Activated naive CD4-positive, alpha-beta T cell treated with anti-CD3 and anti-CD28 coated beads, Interleukin-2, amount 50 U/mL, for 72 hours (primary cell): Measurements from ENCODE around the gene APBB1IP. TPM values are rescaled to one million over a fixed set of nuclear protein-coding genes. Genes with fewer than 3 reads are reported as not detected.
"Not testable (repeated sequence)": the region's sequence is repeated elsewhere in the genome, so short reads cannot be mapped to it uniquely, and the experiment has no call there.

Experiments
- ATAC-seq, 2 donors: fragments of 150-1000 bp; cut with Tn5 transposase; 2 replicates each; pipeline ENCODE4 v1.10.0; 2021; ENCODE audit warnings: mild to moderate bottlenecking in 2 of 2, moderate library complexity in 2 of 2
- DNase-seq, 2 donors: peaks; one replicate each; pipeline ENCODE4 v3.0.0; 2021 to 2022; ENCODE audit warnings: low spot score in 2 of 2
- H3K27ac Mint-ChIP-seq, 2 donors: one replicate each; pipeline ENCODE4 v1.8.0; 2022; ENCODE audit warnings: mild to moderate bottlenecking in 2 of 2, mixed read lengths in 2 of 2
- H3K36me3 Mint-ChIP-seq, 2 donors: one replicate each; pipeline ENCODE4 v1.8.0; 2022; ENCODE audit warnings: mixed read lengths in 2 of 2
- H3K9me3 Mint-ChIP-seq, 2 donors: one replicate each; pipeline ENCODE4 v1.8.0; 2022; ENCODE audit warnings: mixed read lengths in 2 of 2
- total RNA-seq, 2 donors: library from RNA; stranded (reverse); gene quantifications; one replicate each; pipeline ENCODE4 v1.2.3, GENCODE V29; 2022

The APBB1IP gene
- total RNA-seq, 2 donors from 2014 or later: 31.1 to 43.1 TPM

DNA sequence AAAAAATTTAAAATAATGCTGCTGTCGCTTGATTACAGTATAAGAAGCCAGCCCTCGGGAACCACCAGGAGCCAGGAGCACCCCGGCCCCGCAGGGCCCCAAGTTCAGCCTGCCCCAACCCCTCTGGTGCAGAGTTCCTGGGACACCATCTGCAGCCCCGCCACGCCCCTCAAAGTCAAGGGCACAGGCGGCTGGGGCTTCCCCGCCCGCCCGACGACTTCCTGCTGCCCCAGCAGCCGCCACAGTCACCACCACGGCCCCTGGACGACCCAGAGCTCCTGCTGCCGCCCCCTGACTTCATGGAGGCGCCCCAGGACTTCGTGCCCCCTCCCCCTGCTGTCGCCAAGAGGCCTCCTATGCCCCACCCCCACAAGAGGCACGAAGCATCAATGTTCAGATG lies 155.8 kb downstream of the APBB1IP start:
- no peak for ATAC-seq
- Mint-ChIP-seq H3K9me3 (no peaks in the 10 kb centered on the region), H3K27ac (no peak overlapping the region), H3K36me3 (no peaks in the 10 kb centered on the region)
- DNase-seq: no peak

DNA sequence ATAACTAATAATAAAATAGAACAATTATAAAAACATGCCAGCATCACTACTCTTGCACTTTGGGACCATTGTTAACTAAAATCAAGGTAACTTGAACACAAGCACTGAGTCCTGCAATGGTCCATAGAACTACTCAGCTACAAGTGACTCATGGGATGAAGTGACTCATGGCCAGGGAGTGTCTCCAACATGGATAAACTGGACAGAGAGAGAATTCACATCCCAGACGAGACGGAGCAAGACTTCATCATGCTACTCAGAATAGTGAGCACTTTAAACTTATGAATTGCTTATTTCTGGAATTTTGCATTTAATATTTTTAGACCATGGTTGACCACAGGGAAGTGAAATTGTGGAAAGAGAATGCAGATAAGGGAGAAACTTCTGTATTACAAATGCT lies 165.1 kb downstream of the APBB1IP start:
- H3K9me3 Mint-ChIP-seq, DNase-seq, H3K36me3 Mint-ChIP-seq, H3K27ac Mint-ChIP-seq: not testable (repeated sequence)
- peak in 1 of 2 donors; percentile 36 for ATAC-seq

DNA sequence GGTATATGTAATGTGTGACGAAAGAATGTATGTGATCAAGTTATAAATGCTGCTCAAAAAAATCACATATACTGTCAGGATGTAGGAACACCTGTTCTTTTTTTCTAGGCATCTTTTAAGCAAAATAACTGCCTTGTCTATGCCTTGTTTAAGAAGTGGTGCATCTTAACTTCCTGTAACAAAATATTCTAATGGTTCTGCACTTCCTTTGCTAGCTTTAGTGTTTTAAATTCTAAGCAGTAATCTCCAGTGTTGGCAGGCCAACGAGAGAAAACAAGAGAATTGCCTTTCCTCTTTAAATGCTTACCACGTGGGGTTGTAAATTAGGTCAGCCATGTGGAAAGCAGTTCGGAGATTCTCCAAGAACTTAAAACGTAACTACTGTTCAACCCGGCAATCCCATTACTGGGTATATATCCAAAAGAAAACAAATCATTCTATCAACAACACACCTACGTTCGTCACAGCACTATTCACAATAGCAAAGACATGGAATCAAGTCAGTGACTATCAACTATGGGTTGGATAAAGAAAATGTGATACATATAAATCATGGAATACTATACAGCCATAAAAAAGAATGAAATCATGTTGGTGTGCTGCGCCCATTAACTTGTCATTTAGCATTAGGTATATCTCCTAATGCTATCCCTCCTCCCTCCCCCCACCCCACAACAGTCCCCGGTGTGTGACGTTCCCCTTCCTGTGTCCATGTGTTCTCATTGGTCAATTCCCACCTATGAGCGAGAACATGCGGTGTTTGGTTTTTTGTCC lies 166.4 kb downstream of the APBB1IP start:
- H3K9me3 Mint-ChIP-seq, H3K36me3 Mint-ChIP-seq, DNase-seq, H3K27ac Mint-ChIP-seq, ATAC-seq: not testable (repeated sequence)

DNA sequence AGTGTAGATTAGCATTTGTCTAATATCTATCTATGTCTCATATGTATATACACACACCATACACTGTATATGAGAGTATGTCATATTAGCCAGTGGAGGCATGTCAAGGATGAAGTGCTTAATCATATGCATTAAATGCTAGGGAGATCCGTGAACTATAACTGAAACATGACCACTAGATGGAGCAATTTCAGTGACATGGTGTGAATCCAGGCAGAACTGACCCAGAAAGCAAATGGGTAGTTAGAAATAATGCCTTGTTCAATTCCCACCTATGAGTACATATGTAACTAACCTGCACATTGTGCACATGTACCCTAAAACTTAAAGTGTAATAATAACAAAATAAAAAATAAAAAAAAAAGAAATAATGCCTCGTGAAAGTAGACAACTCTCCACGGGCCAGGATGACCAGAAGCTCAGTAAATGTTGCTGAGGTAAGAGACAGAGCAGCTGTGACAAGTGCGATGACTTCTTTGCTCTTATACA lies 168.3 kb downstream of the APBB1IP start:
- H3K36me3 Mint-ChIP-seq, H3K9me3 Mint-ChIP-seq, H3K27ac Mint-ChIP-seq, DNase-seq: not testable (repeated sequence)
- peak; percentile 80 to 83 for ATAC-seq

DNA sequence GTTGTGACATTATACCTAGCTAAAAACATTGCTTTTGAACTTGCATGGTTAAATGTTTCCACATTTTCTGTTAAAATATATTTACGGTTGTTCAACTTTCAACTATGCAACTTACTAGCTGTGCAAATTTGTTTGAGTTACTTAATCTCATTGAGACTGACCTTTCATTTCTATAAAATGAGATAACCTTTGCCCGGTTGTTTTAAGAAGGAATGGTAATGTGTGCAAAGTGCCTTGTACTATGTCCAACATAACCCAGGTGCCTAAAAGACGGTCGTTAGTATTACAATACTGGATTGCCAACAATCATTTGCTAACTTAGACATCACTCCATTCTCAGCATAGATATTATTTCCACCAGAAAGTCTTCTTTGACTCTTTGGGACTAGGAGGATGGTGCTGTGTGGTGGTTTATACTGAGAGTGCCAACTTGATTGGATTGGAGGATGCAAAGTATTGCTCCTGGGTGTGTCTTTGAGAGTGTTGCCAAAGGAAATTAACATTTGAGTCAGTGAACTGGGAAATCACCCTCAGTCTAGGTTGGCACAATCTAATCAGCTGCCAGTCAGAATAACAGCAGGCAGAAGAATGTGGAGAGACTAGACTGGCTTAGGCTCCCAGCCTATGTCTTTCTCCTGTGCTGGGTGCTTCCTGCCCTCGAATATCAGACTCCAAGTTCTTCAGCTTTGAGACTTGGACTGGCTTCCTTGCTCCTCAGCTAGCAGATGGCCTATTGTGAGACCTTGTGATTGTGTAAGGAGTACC lies 174.2 kb downstream of the APBB1IP start:
- H3K36me3 Mint-ChIP-seq: no peaks in the 10 kb centered on the region
- no peaks in the 10 kb centered on the region for H3K9me3 Mint-ChIP-seq
- no peak for ATAC-seq
- DNase-seq: no peak
- no peak overlapping the region for H3K27ac Mint-ChIP-seq

Other genes with a start within 250 kb of the APBB1IP start
- gene GAD2, start 221.6 kb upstream of the APBB1IP start, total RNA-seq: not detected